ENCODE data around the gene CEACAM1. TPM values are rescaled to one million over a fixed set of nuclear protein-coding genes. Genes with fewer than 3 reads are reported as not detected.

Gene CEACAM1
- total and polyA plus RNA-seq, 2 donors from 2014 or later: 33.1 to 34.3 TPM

DNA sequence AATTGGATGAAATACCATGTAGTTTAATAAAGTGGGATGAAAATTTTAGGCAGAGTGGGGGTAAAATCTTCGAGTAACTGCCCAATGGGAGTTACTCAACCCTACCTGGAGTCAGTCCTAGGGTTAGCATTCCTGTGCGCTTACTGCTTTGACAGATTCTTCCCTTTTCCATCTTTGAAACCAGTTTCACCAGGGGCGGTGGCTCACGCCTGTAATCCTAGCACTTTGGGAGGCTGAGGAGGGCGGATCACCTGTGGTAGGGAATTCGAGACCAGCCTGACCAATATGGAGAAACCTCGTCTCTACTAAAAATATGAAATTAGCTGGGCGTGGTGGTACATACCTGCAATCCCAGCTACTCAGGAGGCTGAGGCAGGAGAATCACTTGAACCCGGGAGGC lies 48.5 kb downstream of the CEACAM1 start:
- Histone ChIP-seq H3K9ac (ENCODE audit: low read length in 3 of 3) (no peak overlapping the region), H3K4me3 (ENCODE audit: low read length in 3 of 3) (no peak overlapping the region), H3K36me3 (ENCODE audit: control insufficient read depth in 2 of 3, insufficient read depth in 3 of 3, low read length in 3 of 3) (no peaks in the 10 kb centered on the region), H3K27ac (ENCODE audit: low read depth in 2 of 2, low read length in 2 of 2) (no peak overlapping the region), H3K4me1 (ENCODE audit: control insufficient read depth in 2 of 3, insufficient read depth in 2 of 3, low read depth in 1 of 3, low read length in 3 of 3) (no peaks in the 10 kb centered on the region), H3K27me3 (ENCODE audit: control insufficient read depth, insufficient read depth, low read length) (no peaks in the 10 kb centered on the region), H3K9me3 (ENCODE audit: control insufficient read depth in 2 of 3, insufficient read depth in 1 of 3, low read length in 3 of 3) (no peaks in the 10 kb centered on the region)
- TF ChIP-seq, protein P1, sequence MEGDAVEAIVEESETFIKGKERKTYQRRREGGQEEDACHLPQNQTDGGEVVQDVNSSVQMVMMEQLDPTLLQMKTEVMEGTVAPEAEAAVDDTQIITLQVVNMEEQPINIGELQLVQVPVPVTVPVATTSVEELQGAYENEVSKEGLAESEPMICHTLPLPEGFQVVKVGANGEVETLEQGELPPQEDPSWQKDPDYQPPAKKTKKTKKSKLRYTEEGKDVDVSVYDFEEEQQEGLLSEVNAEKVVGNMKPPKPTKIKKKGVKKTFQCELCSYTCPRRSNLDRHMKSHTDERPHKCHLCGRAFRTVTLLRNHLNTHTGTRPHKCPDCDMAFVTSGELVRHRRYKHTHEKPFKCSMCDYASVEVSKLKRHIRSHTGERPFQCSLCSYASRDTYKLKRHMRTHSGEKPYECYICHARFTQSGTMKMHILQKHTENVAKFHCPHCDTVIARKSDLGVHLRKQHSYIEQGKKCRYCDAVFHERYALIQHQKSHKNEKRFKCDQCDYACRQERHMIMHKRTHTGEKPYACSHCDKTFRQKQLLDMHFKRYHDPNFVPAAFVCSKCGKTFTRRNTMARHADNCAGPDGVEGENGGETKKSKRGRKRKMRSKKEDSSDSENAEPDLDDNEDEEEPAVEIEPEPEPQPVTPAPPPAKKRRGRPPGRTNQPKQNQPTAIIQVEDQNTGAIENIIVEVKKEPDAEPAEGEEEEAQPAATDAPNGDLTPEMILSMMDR (IDR thresholded peaks at IDR 0.05; ENCODE audit: borderline replicate concordance, extremely low read depth, insufficient read depth): no peak
- DNase-seq: no peak
- intact Hi-C loops (cut with DNase I): no loop called here
- no peak for FAIRE-seq

DNA sequence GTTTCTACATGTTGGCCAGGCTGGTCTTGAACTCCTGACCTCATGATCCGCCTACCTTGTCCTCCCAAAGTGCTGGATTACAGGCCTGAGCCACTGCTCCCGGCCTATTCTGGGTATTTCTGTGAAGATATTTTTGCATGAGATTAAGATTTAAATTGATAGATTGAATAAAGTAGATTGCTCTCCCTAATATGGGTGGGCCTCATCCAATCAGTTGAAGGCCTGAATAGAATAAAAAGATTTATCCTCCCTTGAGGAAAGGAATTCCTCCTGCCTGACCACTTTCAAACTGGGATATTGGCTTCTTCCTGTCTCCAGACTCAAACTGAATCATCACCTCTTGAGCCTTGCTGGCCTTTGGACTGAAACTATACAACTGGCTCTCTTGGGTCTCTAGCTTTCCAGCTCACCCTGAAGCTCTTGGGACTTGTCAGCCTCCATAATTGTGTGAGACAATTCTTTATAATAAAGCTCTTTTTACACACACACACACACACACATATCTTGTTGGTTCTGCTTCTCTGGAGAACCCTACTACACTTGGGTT lies 49.4 kb downstream of the CEACAM1 start:
- DNase-seq (no peak), FAIRE-seq (no peak)
- no peak overlapping the region for H3K9ac ChIP-seq (ENCODE audit: low read length in 3 of 3)
- intact Hi-C loops (cut with DNase I): no loop called here
- no peaks in the 10 kb centered on the region for H3K36me3 ChIP-seq (ENCODE audit: control insufficient read depth in 2 of 3, insufficient read depth in 3 of 3, low read length in 3 of 3)
- no peaks in the 10 kb centered on the region for H3K27me3 ChIP-seq (ENCODE audit: control insufficient read depth, insufficient read depth, low read length)
- H3K27ac ChIP-seq (ENCODE audit: low read depth in 2 of 2, low read length in 2 of 2): no peak overlapping the region
- TF ChIP-seq, protein P1 (IDR thresholded peaks at IDR 0.05; ENCODE audit: borderline replicate concordance, extremely low read depth, insufficient read depth): no peak
- H3K9me3 ChIP-seq (ENCODE audit: control insufficient read depth in 2 of 3, insufficient read depth in 1 of 3, low read length in 3 of 3): no peaks in the 10 kb centered on the region
- H3K4me3 ChIP-seq (ENCODE audit: low read length in 3 of 3): no peak overlapping the region
- no peaks in the 10 kb centered on the region for H3K4me1 ChIP-seq (ENCODE audit: control insufficient read depth in 2 of 3, insufficient read depth in 2 of 3, low read depth in 1 of 3, low read length in 3 of 3)

DNA sequence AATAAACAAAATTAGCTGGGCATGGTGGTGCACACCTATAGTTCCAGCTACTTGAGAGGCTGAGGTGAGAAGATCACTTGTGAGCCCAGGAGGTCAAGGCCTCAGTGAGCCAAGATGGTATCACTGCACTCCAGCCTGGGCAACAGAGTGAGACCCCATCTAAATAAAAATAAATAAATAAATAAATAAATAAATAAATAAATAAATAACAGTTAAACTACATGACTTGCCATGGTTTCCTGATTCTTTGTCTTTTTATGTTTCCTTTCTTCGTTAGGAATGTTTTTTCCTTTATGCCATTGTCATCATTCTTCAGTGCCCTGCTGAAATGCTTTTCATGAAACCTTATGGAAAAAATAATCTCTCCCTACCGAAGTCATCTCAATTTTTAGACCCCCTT lies 50.3 kb downstream of the CEACAM1 start:
- no peaks in the 10 kb centered on the region for H3K36me3 ChIP-seq (ENCODE audit: control insufficient read depth in 2 of 3, insufficient read depth in 3 of 3, low read length in 3 of 3)
- no peaks in the 10 kb centered on the region for H3K4me1 ChIP-seq (ENCODE audit: control insufficient read depth in 2 of 3, insufficient read depth in 2 of 3, low read depth in 1 of 3, low read length in 3 of 3)
- intact Hi-C loops (cut with DNase I): no loop called here
- no peaks in the 10 kb centered on the region for H3K9me3 ChIP-seq (ENCODE audit: control insufficient read depth in 2 of 3, insufficient read depth in 1 of 3, low read length in 3 of 3)
- FAIRE-seq (no peak), DNase-seq (no peak)
- H3K9ac ChIP-seq (ENCODE audit: low read length in 3 of 3): no peak overlapping the region
- no peaks in the 10 kb centered on the region for H3K27me3 ChIP-seq (ENCODE audit: control insufficient read depth, insufficient read depth, low read length)
- TF ChIP-seq, protein P1 (IDR thresholded peaks at IDR 0.05; ENCODE audit: borderline replicate concordance, extremely low read depth, insufficient read depth): no peak
- no peak overlapping the region for H3K4me3 ChIP-seq (ENCODE audit: low read length in 3 of 3)
- H3K27ac ChIP-seq (ENCODE audit: low read depth in 2 of 2, low read length in 2 of 2): no peak overlapping the region

DNA sequence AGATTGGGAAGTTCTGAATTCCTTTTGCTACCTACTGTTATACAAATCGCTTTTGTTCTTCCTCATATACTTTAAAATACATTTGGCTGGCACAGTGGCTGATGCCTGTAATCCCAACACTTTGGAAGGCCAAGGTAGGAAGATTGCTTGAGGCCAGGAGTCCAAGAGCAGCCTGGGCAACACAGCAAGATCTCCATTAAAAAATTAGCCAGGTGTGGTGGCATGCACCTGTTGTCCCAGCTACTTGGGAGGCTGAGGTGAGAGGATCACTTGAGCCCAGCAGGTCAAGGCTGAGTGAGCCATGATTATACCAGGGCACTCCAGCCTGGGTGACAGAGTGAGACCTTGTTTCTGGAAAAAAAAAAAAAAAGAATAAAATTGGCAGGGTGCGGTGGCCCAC lies 51.2 kb downstream of the CEACAM1 start:
- TF ChIP-seq, protein P1 (IDR thresholded peaks at IDR 0.05; ENCODE audit: borderline replicate concordance, extremely low read depth, insufficient read depth): no peak
- no peak overlapping the region for H3K4me3 ChIP-seq (ENCODE audit: low read length in 3 of 3)
- no peak overlapping the region for H3K27ac ChIP-seq (ENCODE audit: low read depth in 2 of 2, low read length in 2 of 2)
- no peaks in the 10 kb centered on the region for H3K36me3 ChIP-seq (ENCODE audit: control insufficient read depth in 2 of 3, insufficient read depth in 3 of 3, low read length in 3 of 3)
- DNase-seq: no peak
- FAIRE-seq: no peak
- H3K9ac ChIP-seq (ENCODE audit: low read length in 3 of 3): no peak overlapping the region
- H3K4me1 ChIP-seq (ENCODE audit: control insufficient read depth in 2 of 3, insufficient read depth in 2 of 3, low read depth in 1 of 3, low read length in 3 of 3): no peaks in the 10 kb centered on the region
- intact Hi-C loops (cut with DNase I): no loop called here
- no peaks in the 10 kb centered on the region for H3K27me3 ChIP-seq (ENCODE audit: control insufficient read depth, insufficient read depth, low read length)
- no peaks in the 10 kb centered on the region for H3K9me3 ChIP-seq (ENCODE audit: control insufficient read depth in 2 of 3, insufficient read depth in 1 of 3, low read length in 3 of 3)
